GM19455 (cell line): ENCODE results near the gene ARPC5.

Source experiments
- ATAC-seq: cut with Tn5 transposase; IDR thresholded peaks from one replicate; pipeline ENCODE4 v1.9.1; 2021; ENCODE audit not compliant: unreplicated experiment

ARPC5 gene

GRCh38 chr1:183589384-183589783 lies 46.2 kb downstream of the ARPC5 start:
- no peak for ATAC-seq

- ATAC-seq = no peak
Observed at GRCh38 chr1:183588827-183589226, 46.8 kb downstream of the ARPC5 start.

- no peak for ATAC-seq
Observed at GRCh38 chr1:183586926-183587325, 48.7 kb downstream of the ARPC5 start.

- ATAC-seq = no peak
Observed at GRCh38 chr1:183586455-183586854, 49.1 kb downstream of the ARPC5 start.

GRCh38 chr1:183585038-183585437 lies 50.5 kb downstream of the ARPC5 start:
- no peak for ATAC-seq

- no peak for ATAC-seq
Observed at GRCh38 chr1:183584147-183584546, 51.4 kb downstream of the ARPC5 start.

- no peak for ATAC-seq
Observed at GRCh38 chr1:183583466-183583865, 52.1 kb downstream of the ARPC5 start.

GRCh38 chr1:183582021-183582713 lies 53.4 kb downstream of the ARPC5 start:
- ATAC-seq = no peak

- no peak for ATAC-seq
Observed at GRCh38 chr1:183580281-183580682, 55.3 kb downstream of the ARPC5 start.

GRCh38 chr1:183578856-183579255 lies 56.7 kb downstream of the ARPC5 start:
- no peak for ATAC-seq

GRCh38 chr1:183577897-183578465 lies 57.6 kb downstream of the ARPC5 start:
- no peak for ATAC-seq

GRCh38 chr1:183576537-183576936 lies 59.0 kb downstream of the ARPC5 start:
- no peak for ATAC-seq

- ATAC-seq = no peak
Observed at GRCh38 chr1:183575606-183576005, 60.0 kb downstream of the ARPC5 start.

GRCh38 chr1:183572721-183573120 lies 62.9 kb downstream of the ARPC5 start:
- ATAC-seq = no peak

- ATAC-seq = no peak
Observed at GRCh38 chr1:183571678-183572268, 63.8 kb downstream of the ARPC5 start.
